PC-9 (cell line): ENCODE data around the gene DACH1. TPM values are rescaled to one million over a fixed set of nuclear protein-coding genes. Genes with fewer than 3 reads are reported as not detected.
"Not testable (repeated sequence)": the region's sequence is repeated elsewhere in the genome, so short reads cannot be mapped to it uniquely, and the experiment has no call there.

Source experiments
- BruUV-seq: library from RNA; stranded (reverse); fragments of 400-500 nt; replicated peaks from 2 replicates; lab custom pipeline; 2021; lab: Mats Ljungman, UMichigan
- CTCF ChIA-PET: fragments of 300-600 bp; sonication (Branson Sonifier 250); formaldehyde crosslinking; loops from one replicate; lab custom pipeline; 2022; ENCODE audit warnings: antibody characterized with exemption; lab: Charles Lee
- POLR2A ChIA-PET: fragments of 300-600 bp; sonication (Branson Sonifier 250); formaldehyde crosslinking; loops from one replicate; lab custom pipeline; 2022; ENCODE audit warnings: antibody characterized with exemption; ENCODE audit not compliant: unreplicated experiment; lab: Charles Lee
- DNase-seq, 2 experiments: peaks; one replicate each; pipeline versions ENCODE4 v3.0.0 to v3.0.0-alpha.2; 2015 to 2022; ENCODE audit warnings: mixed read lengths in 1 of 2
- H2AFZ ChIP-seq: fragments of 200-600 bp; sonication (generic); 2 replicates; pipeline ENCODE4 v1.8.1; 2017; ENCODE audit warnings: antibody characterized with exemption
- H3F3A ChIP-seq: fragments of 200-600 bp; sonication (generic); 2 replicates; pipeline ENCODE4 v1.8.1; 2017; ENCODE audit warnings: antibody characterized with exemption, mild to moderate bottlenecking, low read depth; ENCODE audit not compliant: insufficient read depth
- H3K27ac ChIP-seq: fragments of 200-600 bp; sonication (generic); 2 replicates; pipeline ENCODE4 v1.6.1; 2016; ENCODE audit warnings: mixed run types
- H3K27me3 ChIP-seq: fragments of 200-600 bp; sonication (generic); 2 replicates; pipeline ENCODE4 v1.6.1; 2016; ENCODE audit warnings: low read depth, mixed run types; ENCODE audit not compliant: insufficient read depth
- H3K36me3 ChIP-seq: fragments of 200-600 bp; sonication (generic); 2 replicates; pipeline ENCODE4 v1.6.1; 2016; ENCODE audit warnings: low read depth, mixed run types
- H3K4me1 ChIP-seq: fragments of 200-600 bp; sonication (generic); replicated peaks from 2 replicates; pipeline ENCODE4 v1.6.1; 2016; ENCODE audit warnings: mixed run types; ENCODE audit not compliant: insufficient read depth
- H3K4me2 ChIP-seq: fragments of 200-600 bp; sonication (generic); 2 replicates; pipeline ENCODE4 v1.6.1; 2017; ENCODE audit warnings: mixed run types
- H3K4me3 ChIP-seq: fragments of 200-600 bp; sonication (generic); 2 replicates; pipeline ENCODE4 v1.6.1; 2016; ENCODE audit warnings: mixed run types
- H3K79me2 ChIP-seq: fragments of 200-600 bp; sonication (generic); 2 replicates; pipeline ENCODE4 v1.6.1; 2017; ENCODE audit warnings: low read depth, mixed run types
- H3K9me2 ChIP-seq: fragments of 200-600 bp; sonication (generic); 2 replicates; pipeline ENCODE4 v1.8.1; 2017; ENCODE audit warnings: mild to moderate bottlenecking; ENCODE audit not compliant: insufficient read depth
- H3K9me3 ChIP-seq: fragments of 200-600 bp; sonication (generic); 2 replicates; pipeline ENCODE4 v1.8.1; 2016; ENCODE audit warnings: low read depth; ENCODE audit not compliant: insufficient read depth
- H4K20me1 ChIP-seq: fragments of 200-600 bp; sonication (generic); 2 replicates; pipeline ENCODE4 v1.8.1; 2017; ENCODE audit not compliant: insufficient read depth
- CTCF ChIP-seq: fragments of 200-600 bp; sonication (generic); conservative IDR thresholded peaks from 2 replicates; pipeline ENCODE4 v1.6.1; 2017; ENCODE audit warnings: mixed run types, antibody characterized with exemption, mild to moderate bottlenecking, moderate library complexity
- EZH2 ChIP-seq: fragments of 200-600 bp; sonication (generic); IDR thresholded peaks from 2 replicates; pipeline ENCODE4 v1.8.0; 2017; ENCODE audit warnings: antibody characterized with exemption, low read depth
- intact Hi-C: fragments of 100-400 bp; cut with micrococcal nuclease; formaldehyde crosslinking; loops from one replicate; pipeline ENCODE4 v1.10.0; 2022; ENCODE audit not compliant: unreplicated experiment
- total RNA-seq: library from RNA; stranded (reverse); gene quantifications from 2 replicates; pipeline ENCODE4 v1.2.3, GENCODE V29; 2021

Gene DACH1
- total RNA-seq, 1 experiment from 2014 or later = 1.5 TPM

GRCh38 chr13:71906448-71906847 is 39.4 kb upstream of the DACH1 start:
- H3K9me3 ChIP-seq = no peaks in the 10 kb centered on the region
- no peak overlapping the region for H3K27ac ChIP-seq
- ChIA-PET POLR2A (no interaction called here), CTCF (no interaction called here)
- BruUV-seq = no TSS peak
- no peak overlapping the region for H2AFZ ChIP-seq
- no peaks in the 10 kb centered on the region for H4K20me1 ChIP-seq
- H3K4me1 ChIP-seq = no peaks in the 10 kb centered on the region
- no peaks in the 10 kb centered on the region for H3K9me2 ChIP-seq
- no peaks in the 10 kb centered on the region for H3F3A ChIP-seq
- TF ChIP-seq CTCF (no peak), EZH2 (no peak)
- H3K27me3 ChIP-seq = no peaks in the 10 kb centered on the region
- H3K4me2 ChIP-seq = no peak overlapping the region
- H3K4me3 ChIP-seq = no peak overlapping the region
- no peak for DNase-seq
- no peaks in the 10 kb centered on the region for H3K79me2 ChIP-seq
- H3K36me3 ChIP-seq = no peaks in the 10 kb centered on the region
- intact Hi-C loops = no loop called here

GRCh38 chr13:71902676-71903075 is 35.7 kb upstream of the DACH1 start:
- Histone ChIP-seq H3F3A (no peaks in the 10 kb centered on the region), H3K9me3 (no peaks in the 10 kb centered on the region), H3K27me3 (no peaks in the 10 kb centered on the region), H3K27ac (no peak overlapping the region), H3K4me2 (no peak overlapping the region), H3K9me2 (no peaks in the 10 kb centered on the region), H3K36me3 (no peaks in the 10 kb centered on the region), H3K4me3 (no peak overlapping the region), H2AFZ (no peak overlapping the region), H4K20me1 (no peaks in the 10 kb centered on the region), H3K4me1 (no peaks in the 10 kb centered on the region), H3K79me2 (no peaks in the 10 kb centered on the region)
- no TSS peak for BruUV-seq
- POLR2A ChIA-PET = no interaction called here
- TF ChIP-seq EZH2 (no peak), CTCF (no peak)
- intact Hi-C loops = no loop called here
- CTCF ChIA-PET = no interaction called here
- no peak for DNase-seq

- H3K79me2 ChIP-seq, intact Hi-C loops, H3K4me3 ChIP-seq, H3K27ac ChIP-seq, BruUV-seq, H3K27me3 ChIP-seq, H3K4me1 ChIP-seq, CTCF ChIA-PET, H4K20me1 ChIP-seq, POLR2A ChIA-PET, H3K9me2 ChIP-seq, DNase-seq, H2AFZ ChIP-seq, H3K4me2 ChIP-seq, H3K9me3 ChIP-seq, H3K36me3 ChIP-seq, H3F3A ChIP-seq: not testable (repeated sequence)
These were observed 26.5 kb upstream of the DACH1 start for GRCh38 chr13:71893506-71893905.

- H3K9me2 ChIP-seq = no peaks in the 10 kb centered on the region
- intact Hi-C loops = no loop called here
- ChIA-PET POLR2A (no interaction called here), CTCF (no interaction called here)
- BruUV-seq = no TSS peak
- no peaks in the 10 kb centered on the region for H3K9me3 ChIP-seq
- H3K36me3 ChIP-seq = no peaks in the 10 kb centered on the region
- no peaks in the 10 kb centered on the region for H3K27me3 ChIP-seq
- no peak for DNase-seq
- no peaks in the 10 kb centered on the region for H3F3A ChIP-seq
- no peaks in the 10 kb centered on the region for H3K79me2 ChIP-seq
- H3K27ac ChIP-seq = no peak overlapping the region
- H3K4me1 ChIP-seq = no peaks in the 10 kb centered on the region
- H2AFZ ChIP-seq = no peak overlapping the region
- no peak for TF ChIP-seq EZH2
- TF ChIP-seq CTCF = no peak
- no peak overlapping the region for H3K4me2 ChIP-seq
- no peak overlapping the region for H3K4me3 ChIP-seq
- no peaks in the 10 kb centered on the region for H4K20me1 ChIP-seq
These were observed 19.9 kb upstream of the DACH1 start for GRCh38 chr13:71886880-71887279.
